Bronchial epithelial cell (primary cell): ENCODE measurements around the gene EPHB6. TPM values are rescaled to one million over a fixed set of nuclear protein-coding genes. Genes with fewer than 3 reads are reported as not detected.

ENCODE experiments used
- DNase-seq: peaks from one replicate; pipeline ENCODE4 v3.0.0-alpha.2; 2010; ENCODE audit warnings: low read depth
- FAIRE-seq: peaks from 2 replicates; lab custom pipeline; 2011; peaks lifted over from hg19 to GRCh38; lab: Jason Lieb, UNC
- H3K27me3 ChIP-seq: 2 replicates; pipeline ENCODE4 v1.5.1; 2011; ENCODE audit warnings: low read length; ENCODE audit not compliant: control insufficient read depth, insufficient read depth
- H3K36me3 ChIP-seq: 2 replicates; pipeline ENCODE4 v1.5.1; 2011; ENCODE audit warnings: low read length; ENCODE audit not compliant: control insufficient read depth, insufficient read depth
- H3K4me3 ChIP-seq: 2 replicates; pipeline ENCODE4 v1.5.1; 2011; ENCODE audit warnings: mild to moderate bottlenecking, low read depth, low read length, control low read depth
- CTCF ChIP-seq: IDR thresholded peaks from 2 replicates; pipeline ENCODE4 v1.5.1; 2011; ENCODE audit warnings: mild to moderate bottlenecking, moderate library complexity, low read length, control low read depth, inconsistent platforms; ENCODE audit not compliant: insufficient read depth, severe bottlenecking
- total RNA-seq: library from RNA; depleted of rRNA; stranded (reverse); fragments of >200 nt; gene quantifications from 2 replicates; pipeline ENCODE4 v1.2.1, GENCODE V29; 2014

Gene EPHB6
- total RNA-seq, 1 donor from 2014 or later, result under 0.01 TPM

DNA sequence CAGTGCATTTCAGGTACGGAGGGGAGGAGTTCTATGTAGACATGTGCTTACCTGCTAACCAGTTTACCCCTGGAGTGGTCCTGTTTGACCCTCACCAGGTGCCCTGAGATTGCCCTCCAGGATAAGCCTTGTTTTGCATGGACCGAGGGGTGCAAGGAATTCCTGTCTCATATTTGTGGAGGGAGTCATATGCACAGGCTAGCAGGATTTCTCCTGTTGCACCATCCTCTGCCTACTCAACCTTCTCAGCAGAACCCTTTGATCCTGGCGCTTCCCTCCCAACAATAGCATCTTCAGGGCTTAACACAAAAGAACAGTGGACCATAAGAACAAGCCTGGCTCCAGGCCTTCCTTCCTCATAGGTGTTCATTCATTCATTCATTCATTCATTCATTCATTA is 23.4 kb downstream of the EPHB6 start:
- H3K27me3 ChIP-seq, result peaks cover 10% of the 10 kb centered on the region
- no peak for FAIRE-seq
- H3K4me3 ChIP-seq, result no peak overlapping the region
- DNase-seq, result no peak
- no peaks in the 10 kb centered on the region for H3K36me3 ChIP-seq
- TF ChIP-seq CTCF, result no peak

DNA sequence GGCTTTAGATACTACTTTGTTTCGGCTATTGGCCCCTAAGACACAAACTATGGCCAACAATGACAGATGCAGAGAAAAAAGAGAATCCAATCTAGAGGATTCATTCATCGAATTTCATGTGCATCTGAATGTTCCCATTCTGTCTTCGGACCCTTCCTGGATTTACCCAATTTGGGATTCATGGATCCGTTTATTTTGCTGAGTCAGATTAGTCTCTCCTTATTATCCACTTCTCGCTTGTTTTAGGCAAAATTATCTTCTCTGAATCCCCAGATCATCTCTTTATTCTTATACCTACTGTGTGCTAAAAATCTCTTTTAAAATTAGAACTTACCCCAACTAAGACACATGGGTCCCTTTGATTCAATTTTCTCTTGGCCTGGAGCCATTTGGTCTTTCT is 24.2 kb downstream of the EPHB6 start:
- H3K27me3 ChIP-seq, result peaks cover 10% of the 10 kb centered on the region
- no peak for TF ChIP-seq CTCF
- DNase-seq (no peak), FAIRE-seq (no peak)
- H3K4me3 ChIP-seq, result no peak overlapping the region
- H3K36me3 ChIP-seq, result no peaks in the 10 kb centered on the region

DNA sequence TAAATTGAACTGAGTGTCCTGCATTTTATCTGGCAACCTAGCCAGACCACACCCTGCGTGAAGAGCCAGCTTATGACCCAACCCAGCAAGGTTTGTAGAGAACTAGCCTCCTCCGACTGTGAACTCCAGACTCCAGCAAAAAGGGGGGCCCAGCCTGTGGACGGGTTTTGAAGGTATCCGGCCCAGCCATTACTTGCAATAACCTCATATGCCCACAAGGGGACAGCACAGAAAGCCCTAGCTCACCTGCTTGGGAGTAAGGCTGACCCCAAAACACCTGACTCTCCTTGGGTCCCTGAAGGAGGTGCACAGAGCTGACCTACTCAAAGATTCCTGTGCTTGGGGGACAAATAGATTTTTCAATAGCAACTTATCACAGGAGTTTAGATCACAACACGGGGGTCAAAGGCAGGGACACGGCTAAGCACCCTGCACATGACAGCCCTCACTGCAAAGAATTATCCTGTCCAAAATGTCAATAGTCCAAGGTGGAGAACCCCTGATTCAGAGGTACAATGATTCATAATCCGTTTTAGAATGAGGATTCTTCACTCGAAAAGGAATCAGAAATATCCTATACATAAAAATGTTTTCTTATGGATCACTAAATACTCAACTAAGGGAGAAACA is 26.1 kb downstream of the EPHB6 start:
- no peaks in the 10 kb centered on the region for H3K36me3 ChIP-seq
- peak; percentile 43 for DNase-seq
- TF ChIP-seq CTCF, result peak; percentile 96
- no peak for FAIRE-seq
- H3K27me3 ChIP-seq, result peaks cover 10% of the 10 kb centered on the region
- H3K4me3 ChIP-seq, result no peak overlapping the region

- no peak overlapping the region for H3K4me3 ChIP-seq
- no peak for TF ChIP-seq CTCF
- H3K36me3 ChIP-seq, result no peaks in the 10 kb centered on the region
- peaks cover 10% of the 10 kb centered on the region for H3K27me3 ChIP-seq
- FAIRE-seq (no peak), DNase-seq (no peak)
Measured at GRCh38 chr7:142881586-142882337, 26.9 kb downstream of the EPHB6 start.

- H3K4me3 ChIP-seq, result no peak overlapping the region
- H3K27me3 ChIP-seq, result peaks cover 10% of the 10 kb centered on the region
- TF ChIP-seq CTCF, result no peak
- FAIRE-seq, result no peak
- no peak for DNase-seq
- H3K36me3 ChIP-seq, result no peaks in the 10 kb centered on the region
Measured at GRCh38 chr7:142882338-142882678, 27.4 kb downstream of the EPHB6 start.
